ENCODE measurements around the gene RAD9A.
A peak's percentile ranks its signal among the peaks of the same experiment; 100 is the strongest.

Gene RAD9A

DNA sequence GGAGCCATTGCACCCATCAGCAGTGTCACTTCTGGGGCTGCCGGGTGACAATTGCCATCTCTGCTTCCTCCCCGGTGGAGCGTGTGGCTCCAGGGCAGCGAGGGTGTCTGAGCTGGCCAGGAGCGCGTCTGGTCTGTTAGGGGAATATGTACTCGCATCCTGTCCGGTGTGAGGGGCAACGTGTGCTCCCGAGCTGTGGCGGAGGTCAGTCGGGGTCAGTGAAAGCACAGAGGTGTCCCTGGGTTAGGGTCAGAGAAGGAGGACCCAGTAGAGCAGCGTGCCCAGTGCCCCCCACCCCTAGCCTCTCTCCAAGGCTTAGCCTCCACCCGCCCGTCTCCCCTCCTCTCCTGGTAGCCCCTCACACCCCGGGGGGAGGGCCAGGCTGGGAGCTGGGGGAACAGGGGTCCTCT is 19.9 kb upstream of the RAD9A start:
- FAIRE-seq, result peak; percentile 71
- TF ChIP-seq POLR2A (IDR thresholded peaks at IDR 0.05; ENCODE audit: low read depth, low read length) (no peak), TAF1 (IDR thresholded peaks at IDR 0.05; ENCODE audit: borderline replicate concordance, low read depth, low read length) (no peak), POLR2AphosphoS5 (IDR thresholded peaks at IDR 0.05; ENCODE audit: low read depth, low read length) (no peak)
- DNase-seq (ENCODE audit: insufficient read length), result no peak

DNA sequence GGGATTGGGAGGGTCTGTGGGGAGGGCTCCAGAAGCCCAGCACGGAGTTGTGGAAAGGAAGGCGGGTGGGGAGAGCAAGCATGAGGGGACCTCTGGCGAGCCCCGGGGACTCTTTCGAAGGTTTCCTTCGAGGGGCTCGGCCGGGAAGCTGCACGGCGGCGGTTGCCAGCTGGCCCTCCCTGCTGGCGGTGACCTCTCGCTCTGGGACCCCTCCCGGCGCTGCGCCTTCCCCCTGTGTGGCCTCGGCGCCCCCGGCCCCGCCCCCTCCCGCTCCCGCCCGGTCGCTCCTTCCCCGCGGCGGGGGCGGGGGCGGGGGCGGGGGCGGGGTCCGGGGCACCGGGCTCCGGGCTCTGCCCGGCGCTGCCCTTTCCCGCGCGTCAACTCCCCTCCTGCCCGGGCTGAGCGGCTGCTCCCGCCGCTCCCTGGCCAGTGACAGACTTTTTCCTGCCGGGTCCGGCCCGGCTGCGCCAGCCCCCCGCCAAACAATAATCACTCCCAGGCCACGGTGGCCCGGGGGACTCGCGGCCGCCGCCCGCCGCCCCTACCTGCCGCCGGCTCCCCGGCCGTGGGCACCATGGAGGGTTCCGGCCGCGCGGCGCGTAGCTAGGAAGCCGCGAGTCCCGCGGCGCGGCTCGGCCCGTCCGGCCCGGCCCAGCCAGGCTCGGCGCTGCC is 19.3 kb upstream of the RAD9A start:
- TF ChIP-seq TAF1 (IDR thresholded peaks at IDR 0.05; ENCODE audit: borderline replicate concordance, low read depth, low read length) (no peak), POLR2AphosphoS5 (IDR thresholded peaks at IDR 0.05; ENCODE audit: low read depth, low read length) (no peak)
- FAIRE-seq, result no peak
- DNase-seq (ENCODE audit: insufficient read length), result no peak

- peak; percentile 74 for DNase-seq (ENCODE audit: insufficient read length)
- FAIRE-seq, result peak; percentile 87
Measured at GRCh38 chr11:67372993-67373647, 18.7 kb upstream of the RAD9A start, which contains the start of gene CLCF1. TSS of gene CLCF1 (minus strand) at chr11:67373598. CDS start at chr11:67373539, 59 bp downstream.

GRCh38 chr11:67373648-67374570 is 17.9 kb upstream of the RAD9A start:
- FAIRE-seq, result peak; percentile 69
- peak; percentile 82 for DNase-seq (ENCODE audit: insufficient read length)
- TF ChIP-seq POLR2A (IDR thresholded peaks at IDR 0.05; ENCODE audit: low read depth, low read length) (no peak), TAF1 (IDR thresholded peaks at IDR 0.05; ENCODE audit: borderline replicate concordance, low read depth, low read length) (no peak), POLR2AphosphoS5 (IDR thresholded peaks at IDR 0.05; ENCODE audit: low read depth, low read length) (no peak)

More at GRCh38 chr11:67372993-67373647, 18.7 kb upstream of the RAD9A start, which contains the start of gene CLCF1:
- no peak for TF ChIP-seq POLR2A (IDR thresholded peaks at IDR 0.05; ENCODE audit: low read depth, low read length)
- TF ChIP-seq TAF1 (IDR thresholded peaks at IDR 0.05; ENCODE audit: borderline replicate concordance, low read depth, low read length), result no peak
- no peak for TF ChIP-seq POLR2AphosphoS5 (IDR thresholded peaks at IDR 0.05; ENCODE audit: low read depth, low read length)

- FAIRE-seq, result no peak
- no peak for DNase-seq (ENCODE audit: insufficient read length)
- TF ChIP-seq POLR2A (IDR thresholded peaks at IDR 0.05; ENCODE audit: low read depth, low read length) (no peak), POLR2AphosphoS5 (IDR thresholded peaks at IDR 0.05; ENCODE audit: low read depth, low read length) (no peak), TAF1 (IDR thresholded peaks at IDR 0.05; ENCODE audit: borderline replicate concordance, low read depth, low read length) (no peak)
Measured at GRCh38 chr11:67374571-67375281, 17.1 kb upstream of the RAD9A start.

GRCh38 chr11:67375320-67376055 is 16.3 kb upstream of the RAD9A start:
- FAIRE-seq (no peak), DNase-seq (ENCODE audit: insufficient read length) (no peak)
- TF ChIP-seq TAF1 (IDR thresholded peaks at IDR 0.05; ENCODE audit: borderline replicate concordance, low read depth, low read length) (no peak), POLR2AphosphoS5 (IDR thresholded peaks at IDR 0.05; ENCODE audit: low read depth, low read length) (no peak), POLR2A (IDR thresholded peaks at IDR 0.05; ENCODE audit: low read depth, low read length) (no peak)

GRCh38 chr11:67376063-67376820 is 15.5 kb upstream of the RAD9A start:
- FAIRE-seq (no peak), DNase-seq (ENCODE audit: insufficient read length) (no peak)
- TF ChIP-seq TAF1 (IDR thresholded peaks at IDR 0.05; ENCODE audit: borderline replicate concordance, low read depth, low read length) (no peak), POLR2AphosphoS5 (IDR thresholded peaks at IDR 0.05; ENCODE audit: low read depth, low read length) (no peak), POLR2A (IDR thresholded peaks at IDR 0.05; ENCODE audit: low read depth, low read length) (no peak)

GRCh38 chr11:67376873-67377808 is 14.6 kb upstream of the RAD9A start:
- no peak for TF ChIP-seq POLR2AphosphoS5 (IDR thresholded peaks at IDR 0.05; ENCODE audit: low read depth, low read length)
- no peak for TF ChIP-seq TAF1 (IDR thresholded peaks at IDR 0.05; ENCODE audit: borderline replicate concordance, low read depth, low read length)
- TF ChIP-seq POLR2A (IDR thresholded peaks at IDR 0.05; ENCODE audit: low read depth, low read length), result no peak
- FAIRE-seq (no peak), DNase-seq (ENCODE audit: insufficient read length) (no peak)

DNA sequence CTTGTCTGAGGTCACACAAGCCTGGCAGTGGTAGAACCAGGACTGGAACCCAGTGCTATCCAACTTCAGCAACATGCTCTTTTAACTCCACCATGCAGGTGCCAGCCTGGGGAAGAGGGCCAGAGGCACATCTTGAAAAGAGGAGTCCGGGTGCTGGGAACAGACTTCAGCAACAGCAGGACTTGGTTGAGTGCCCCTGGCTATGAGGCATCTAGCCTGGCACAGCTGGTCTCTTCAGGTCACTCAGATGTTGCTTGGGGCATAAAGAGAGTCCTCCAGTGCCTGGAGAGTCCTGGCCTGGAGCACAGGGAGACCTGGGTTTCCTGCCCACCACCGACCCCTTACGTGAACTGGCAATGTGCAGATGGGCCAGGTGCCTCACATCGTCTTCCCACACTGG is 13.2 kb upstream of the RAD9A start:
- FAIRE-seq, result no peak
- no peak for DNase-seq (ENCODE audit: insufficient read length)
- TF ChIP-seq TAF1 (IDR thresholded peaks at IDR 0.05; ENCODE audit: borderline replicate concordance, low read depth, low read length) (no peak), POLR2A (IDR thresholded peaks at IDR 0.05; ENCODE audit: low read depth, low read length) (no peak), POLR2AphosphoS5 (IDR thresholded peaks at IDR 0.05; ENCODE audit: low read depth, low read length) (no peak)

All from GM12892 (cell line).